WTC11 (cell line): ENCODE results near the gene S100PBP. TPM values are rescaled to one million over a fixed set of nuclear protein-coding genes. Genes with fewer than 3 reads are reported as not detected.

ENCODE experiments used
- ATAC-seq: fragments of 200-7000 bp; cut with Tn5 transposase; 2 replicates; pipeline ENCODE4 v1.10.0; 2021; ENCODE audit warnings: mild to moderate bottlenecking, moderate library complexity
- CTCF ChIA-PET: fragments of 300-600 bp; sonication (Branson Sonifier 250); formaldehyde crosslinking; loops from one replicate; lab custom pipeline; 2021; ENCODE audit warnings: antibody characterized with exemption; lab: Charles Lee
- POLR2A ChIA-PET: fragments of 350-600 bp; sonication (Branson Sonifier 250); formaldehyde crosslinking; loops from one replicate; lab custom pipeline; 2021; ENCODE audit warnings: antibody characterized with exemption; lab: Charles Lee
- DNase-seq: peaks from one replicate; pipeline ENCODE4 v3.0.0; 2021; ENCODE audit warnings: low spot score
- H3K27ac Mint-ChIP-seq: 2 replicates; pipeline ENCODE4 v1.8.0; 2021; ENCODE audit warnings: mixed read lengths
- H3K27me3 Mint-ChIP-seq: 2 replicates; pipeline ENCODE4 v1.8.0; 2021; ENCODE audit warnings: low read depth, mild to moderate bottlenecking, moderate library complexity, mixed read lengths
- H3K36me3 Mint-ChIP-seq: 2 replicates; pipeline ENCODE4 v1.8.0; 2021; ENCODE audit warnings: mixed read lengths
- H3K4me1 Mint-ChIP-seq: 2 replicates; pipeline ENCODE4 v1.8.0; 2022; ENCODE audit warnings: mixed read lengths
- H3K4me3 Mint-ChIP-seq: 2 replicates; pipeline ENCODE4 v1.8.0; 2021; ENCODE audit warnings: mild to moderate bottlenecking, moderate library complexity, mixed read lengths
- H3K9me3 Mint-ChIP-seq: 2 replicates; pipeline ENCODE4 v1.8.0; 2021; ENCODE audit warnings: mixed read lengths
- ATF1 ChIP-seq: sonication (generic); formaldehyde crosslinking; IDR thresholded peaks from 2 replicates; pipeline ENCODE4 v1.8.1; 2023; ENCODE audit warnings: mild to moderate bottlenecking, moderate library complexity, missing genetic modification reagents
- CBFB ChIP-seq: sonication (generic); formaldehyde crosslinking; IDR thresholded peaks from 2 replicates; pipeline ENCODE4 v1.8.1; 2022; ENCODE audit warnings: mild to moderate bottlenecking, low read depth, missing genetic modification reagents
- CDX4 ChIP-seq: fragments of 250-450 bp; sonication (Bioruptor Pico); IDR thresholded peaks from 2 replicates; pipeline ENCODE4 v1.9.0; 2021; ENCODE audit warnings: moderate library complexity, mild to moderate bottlenecking, inconsistent platforms, borderline replicate concordance
- E2F4 ChIP-seq: sonication (generic); formaldehyde crosslinking; IDR thresholded peaks from 2 replicates; pipeline ENCODE4 v1.8.1; 2022; ENCODE audit warnings: low read depth, mild to moderate bottlenecking, moderate library complexity, missing genetic modification reagents, borderline replicate concordance
- ELF4 ChIP-seq: sonication (generic); formaldehyde crosslinking; IDR thresholded peaks from 2 replicates; pipeline ENCODE4 v1.8.1; 2022; ENCODE audit warnings: low read depth, mild to moderate bottlenecking, moderate library complexity, missing genetic modification reagents
- JUN ChIP-seq: sonication (generic); formaldehyde crosslinking; IDR thresholded peaks from 2 replicates; pipeline ENCODE4 v1.8.0; 2023; ENCODE audit warnings: mild to moderate bottlenecking, missing genetic modification reagents
- MYBL2 ChIP-seq: sonication (generic); formaldehyde crosslinking; IDR thresholded peaks from 2 replicates; pipeline ENCODE4 v1.8.1; 2023; ENCODE audit warnings: mild to moderate bottlenecking, moderate library complexity, missing genetic modification reagents
- NFE2L1 ChIP-seq: sonication (generic); formaldehyde crosslinking; IDR thresholded peaks from 2 replicates; pipeline ENCODE4 v1.8.1; 2023; ENCODE audit warnings: missing genetic modification reagents
- OVOL2 ChIP-seq: fragments of 250-450 bp; sonication (Bioruptor Pico); IDR thresholded peaks from 2 replicates; pipeline ENCODE4 v1.9.0; 2021; ENCODE audit warnings: mild to moderate bottlenecking, borderline replicate concordance
- RORB ChIP-seq: fragments of 250-450 bp; sonication (Bioruptor Pico); IDR thresholded peaks from 2 replicates; pipeline ENCODE4 v1.9.0; 2021; ENCODE audit warnings: mild to moderate bottlenecking
- SOX15 ChIP-seq: fragments of 250-450 bp; sonication (Bioruptor Pico); IDR thresholded peaks from 2 replicates; pipeline ENCODE4 v1.9.0; 2021; ENCODE audit warnings: mild to moderate bottlenecking
- TCF7 ChIP-seq: sonication (generic); formaldehyde crosslinking; IDR thresholded peaks from 2 replicates; pipeline ENCODE4 v1.8.0; 2022; ENCODE audit warnings: mild to moderate bottlenecking, low read depth, missing genetic modification reagents, moderate library complexity
- ZNF317 ChIP-seq: sonication (generic); formaldehyde crosslinking; IDR thresholded peaks from 2 replicates; pipeline ENCODE4 v1.8.1; 2023; ENCODE audit warnings: low read depth, mild to moderate bottlenecking, moderate library complexity, missing genetic modification reagents, borderline replicate concordance
- ZNF396 ChIP-seq: fragments of 250-450 bp; sonication (Bioruptor Pico); IDR thresholded peaks from 2 replicates; pipeline ENCODE4 v1.8.0; 2021; ENCODE audit warnings: mild to moderate bottlenecking, moderate library complexity, borderline replicate concordance
- ZNF532 ChIP-seq: fragments of 250-450 bp; sonication (Bioruptor Pico); IDR thresholded peaks from 2 replicates; pipeline ENCODE4 v1.9.0; 2021; ENCODE audit warnings: mild to moderate bottlenecking, borderline replicate concordance
- total RNA-seq: library from RNA; stranded (reverse); gene quantifications from 3 replicates; pipeline ENCODE4 v1.2.3, GENCODE V29; 2021
- TF ChIP-seq, protein P1 (sequence below): sonication (generic); formaldehyde crosslinking; IDR thresholded peaks from 2 replicates; pipeline ENCODE4 v1.8.0; 2023; ENCODE audit warnings: missing genetic modification reagents, mild to moderate bottlenecking, borderline replicate concordance

S100PBP gene
- total RNA-seq, 1 experiment from 2014 or later = 62.9 TPM

- TF ChIP-seq ZNF532 (CRISPR knock-in tag) (no peak), RORB (CRISPR knock-in tag) (no peak), TCF7 (CRISPR knock-in tag) (no peak), ATF1 (no peak), ZNF317 (CRISPR knock-in tag) (no peak), ZNF396 (CRISPR knock-in tag) (no peak)
- TF ChIP-seq, protein P1, sequence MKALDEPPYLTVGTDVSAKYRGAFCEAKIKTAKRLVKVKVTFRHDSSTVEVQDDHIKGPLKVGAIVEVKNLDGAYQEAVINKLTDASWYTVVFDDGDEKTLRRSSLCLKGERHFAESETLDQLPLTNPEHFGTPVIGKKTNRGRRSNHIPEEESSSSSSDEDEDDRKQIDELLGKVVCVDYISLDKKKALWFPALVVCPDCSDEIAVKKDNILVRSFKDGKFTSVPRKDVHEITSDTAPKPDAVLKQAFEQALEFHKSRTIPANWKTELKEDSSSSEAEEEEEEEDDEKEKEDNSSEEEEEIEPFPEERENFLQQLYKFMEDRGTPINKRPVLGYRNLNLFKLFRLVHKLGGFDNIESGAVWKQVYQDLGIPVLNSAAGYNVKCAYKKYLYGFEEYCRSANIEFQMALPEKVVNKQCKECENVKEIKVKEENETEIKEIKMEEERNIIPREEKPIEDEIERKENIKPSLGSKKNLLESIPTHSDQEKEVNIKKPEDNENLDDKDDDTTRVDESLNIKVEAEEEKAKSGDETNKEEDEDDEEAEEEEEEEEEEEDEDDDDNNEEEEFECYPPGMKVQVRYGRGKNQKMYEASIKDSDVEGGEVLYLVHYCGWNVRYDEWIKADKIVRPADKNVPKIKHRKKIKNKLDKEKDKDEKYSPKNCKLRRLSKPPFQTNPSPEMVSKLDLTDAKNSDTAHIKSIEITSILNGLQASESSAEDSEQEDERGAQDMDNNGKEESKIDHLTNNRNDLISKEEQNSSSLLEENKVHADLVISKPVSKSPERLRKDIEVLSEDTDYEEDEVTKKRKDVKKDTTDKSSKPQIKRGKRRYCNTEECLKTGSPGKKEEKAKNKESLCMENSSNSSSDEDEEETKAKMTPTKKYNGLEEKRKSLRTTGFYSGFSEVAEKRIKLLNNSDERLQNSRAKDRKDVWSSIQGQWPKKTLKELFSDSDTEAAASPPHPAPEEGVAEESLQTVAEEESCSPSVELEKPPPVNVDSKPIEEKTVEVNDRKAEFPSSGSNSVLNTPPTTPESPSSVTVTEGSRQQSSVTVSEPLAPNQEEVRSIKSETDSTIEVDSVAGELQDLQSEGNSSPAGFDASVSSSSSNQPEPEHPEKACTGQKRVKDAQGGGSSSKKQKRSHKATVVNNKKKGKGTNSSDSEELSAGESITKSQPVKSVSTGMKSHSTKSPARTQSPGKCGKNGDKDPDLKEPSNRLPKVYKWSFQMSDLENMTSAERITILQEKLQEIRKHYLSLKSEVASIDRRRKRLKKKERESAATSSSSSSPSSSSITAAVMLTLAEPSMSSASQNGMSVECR (CRISPR knock-in tag) = no peak
Measured at GRCh38 chr1:32871364-32872191, 54.1 kb downstream of the S100PBP start (continued).

GRCh38 chr1:32872192-32872460 lies 54.7 kb downstream of the S100PBP start:
- no peaks in the 10 kb centered on the region for H3K36me3 Mint-ChIP-seq
- TF ChIP-seq OVOL2 (CRISPR knock-in tag) (no peak), JUN (CRISPR knock-in tag) (no peak)
- TF ChIP-seq, all 79 proteins: peak for 0
- Mint-ChIP-seq H3K4me1 (peaks cover 41% of the 10 kb centered on the region), H3K9me3 (no peaks in the 10 kb centered on the region), H3K27me3 (peaks cover 36% of the 10 kb centered on the region), H3K27ac (no peak overlapping the region), H3K4me3 (no peak overlapping the region; the same call in 1 of the 2 replicates)
- ChIA-PET CTCF (interaction anchor here (0.7 to 4.6 kb wide), 11 partner anchors 8 to 214 kb away, joined by 3 to 45 read pairs (median 5); partner anchors contain the start of gene HPCA), POLR2A (interaction anchor here (1.3 kb wide), 1 partner anchor 54 kb away, joined by 5 read pairs; the partner anchor contains the start of genes S100PBP and YARS1)
- no peak for ATAC-seq
- DNase-seq = no peak

DNA sequence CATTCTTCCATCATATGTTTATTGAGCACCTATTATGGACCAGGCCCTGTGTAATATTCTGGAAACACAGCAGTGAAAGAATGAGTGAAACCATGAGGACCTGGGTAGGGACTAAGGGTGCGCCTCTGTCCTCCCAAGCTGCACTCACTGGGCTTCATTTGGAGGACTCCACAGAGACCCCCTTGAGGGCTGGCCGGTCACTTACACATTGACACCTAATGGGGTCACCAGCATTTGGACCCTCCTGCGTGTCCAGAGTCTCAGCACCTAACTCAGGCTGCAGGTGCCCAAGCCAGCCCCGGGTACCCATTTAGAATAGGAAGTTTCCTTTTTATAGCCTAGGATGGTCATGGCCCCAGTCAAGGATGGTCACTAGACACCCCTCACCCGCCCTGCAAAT lies 56.0 kb downstream of the S100PBP start:
- no peak for DNase-seq
- peaks cover 32% of the 10 kb centered on the region for H3K27me3 Mint-ChIP-seq
- no peak overlapping the region for H3K4me3 Mint-ChIP-seq
- H3K9me3 Mint-ChIP-seq = no peaks in the 10 kb centered on the region
- ChIA-PET CTCF (interaction anchor here (0.6 to 4.6 kb wide), 17 partner anchors 9 to 353 kb away, joined by 3 to 45 read pairs (median 4); partner anchors contain the start of genes AZIN2 and HPCA), POLR2A (no interaction called here)
- ATAC-seq = no peak
- no peak overlapping the region for H3K27ac Mint-ChIP-seq
- H3K36me3 Mint-ChIP-seq = no peaks in the 10 kb centered on the region
- H3K4me1 Mint-ChIP-seq = peaks cover 47% of the 10 kb centered on the region
- TF ChIP-seq SOX15 = no peak
- no peak for TF ChIP-seq CBFB
- TF ChIP-seq CDX4 (CRISPR knock-in tag) = no peak
- no peak for TF ChIP-seq NFE2L1 (CRISPR knock-in tag)
- TF ChIP-seq, protein P1 (CRISPR knock-in tag) = no peak
- TF ChIP-seq E2F4 (CRISPR knock-in tag) = no peak
- TF ChIP-seq MYBL2 = no peak
- TF ChIP-seq ELF4 (CRISPR knock-in tag) = no peak
- TF ChIP-seq, all 79 proteins: peak for 0
